GM18519 (cell line): ENCODE data around the gene SYNE1.
"Not testable (repeated sequence)": the region's sequence is repeated elsewhere in the genome, so short reads cannot be mapped to it uniquely, and the experiment has no call there.

Source experiments
- ATAC-seq: cut with Tn5 transposase; IDR thresholded peaks from one replicate; pipeline ENCODE4 v1.9.1; 2021; ENCODE audit warnings: mild to moderate bottlenecking, moderate library complexity; ENCODE audit not compliant: unreplicated experiment, low FRiP score

The SYNE1 gene

GRCh38 chr6:152166897-152167296, 470.3 kb downstream of the SYNE1 start:
- no peak for ATAC-seq

GRCh38 chr6:152166497-152166896, 470.7 kb downstream of the SYNE1 start:
- ATAC-seq = no peak

- no peak for ATAC-seq
Measured at GRCh38 chr6:152164957-152165356, 472.2 kb downstream of the SYNE1 start.

- peak; percentile 58 for ATAC-seq
Measured at GRCh38 chr6:152161501-152161900, 475.7 kb downstream of the SYNE1 start.

- ATAC-seq = peak; percentile 90
Measured at GRCh38 chr6:152160346-152160745, 476.8 kb downstream of the SYNE1 start.

GRCh38 chr6:152155792-152156191, 481.4 kb downstream of the SYNE1 start:
- no peak for ATAC-seq

GRCh38 chr6:152154559-152155356, 482.4 kb downstream of the SYNE1 start:
- no peak for ATAC-seq

GRCh38 chr6:152151920-152152319, 485.2 kb downstream of the SYNE1 start:
- ATAC-seq = no peak

GRCh38 chr6:152150196-152150595, 487.0 kb downstream of the SYNE1 start:
- ATAC-seq = no peak

- no peak for ATAC-seq
Measured at GRCh38 chr6:152148412-152148811, 488.8 kb downstream of the SYNE1 start.

- ATAC-seq = no peak
Measured at GRCh38 chr6:152147269-152147668, 489.9 kb downstream of the SYNE1 start.

GRCh38 chr6:152146385-152146784, 490.8 kb downstream of the SYNE1 start:
- ATAC-seq = no peak

GRCh38 chr6:152143359-152143758, 493.8 kb downstream of the SYNE1 start:
- ATAC-seq = no peak

- no peak for ATAC-seq
Measured at GRCh38 chr6:152142105-152142504, 495.1 kb downstream of the SYNE1 start.

- ATAC-seq = not testable (repeated sequence)
Measured at GRCh38 chr6:152138344-152138743, 498.8 kb downstream of the SYNE1 start.

- ATAC-seq = no peak
Measured at GRCh38 chr6:152136449-152136825, 500.7 kb downstream of the SYNE1 start.

GRCh38 chr6:152135755-152136448, 501.3 kb downstream of the SYNE1 start:
- no peak for ATAC-seq

- ATAC-seq = no peak
Measured at GRCh38 chr6:152130441-152130840, 506.7 kb downstream of the SYNE1 start.

GRCh38 chr6:152129691-152130151, 507.4 kb downstream of the SYNE1 start:
- ATAC-seq = no peak

GRCh38 chr6:152127432-152128165, 509.6 kb downstream of the SYNE1 start:
- no peak for ATAC-seq

GRCh38 chr6:152124429-152125074, 512.6 kb downstream of the SYNE1 start:
- ATAC-seq = peak; percentile 78
